CD4-positive, alpha-beta T cell (primary cell): ENCODE data around the gene JADE3. TPM values are rescaled to one million over a fixed set of nuclear protein-coding genes. Genes with fewer than 3 reads are reported as not detected.

Experiments used
- ATAC-seq: fragments of 200-7000 bp; cut with Tn5 transposase; one replicate; pipeline ENCODE4 v1.10.0; 2022; ENCODE audit warnings: mild to moderate bottlenecking; ENCODE audit not compliant: poor library complexity
- CTCF ChIA-PET: fragments of 350-600 bp; sonication (Branson Sonifier 250); formaldehyde crosslinking; loops from one replicate; lab custom pipeline; 2021; ENCODE audit warnings: antibody characterized with exemption, inconsistent platforms; lab: Charles Lee
- POLR2A ChIA-PET: fragments of 350-600 bp; sonication (Branson Sonifier 250); formaldehyde crosslinking; loops from one replicate; lab custom pipeline; 2021; ENCODE audit warnings: antibody characterized with exemption, inconsistent platforms; lab: Charles Lee
- DNase-seq, 14 experiments: peaks; one replicate each; pipeline ENCODE4 v3.0.0-alpha.2; 2013 to 2020; ENCODE audit warnings: mixed read lengths in 2 of 14
- H3K27ac ChIP-seq, 2 donors: one replicate each; pipeline versions ENCODE4 v1.5.1 to v1.7.0; 2013; ENCODE audit warnings: low read length in 2 of 2, low read depth in 1 of 2, mild to moderate bottlenecking in 1 of 2
- H3K27me3 ChIP-seq, 2 experiments: 1 replicate in 1 of 2; 2 replicates in 1 of 2; pipeline versions ENCODE4 v1.6.1 to v1.7.0; 2013; ENCODE audit warnings: low read length in 2 of 2, control low read depth in 1 of 2, mild to moderate bottlenecking in 1 of 2, moderate library complexity in 1 of 2; ENCODE audit not compliant: insufficient read depth in 2 of 2, control insufficient read depth in 1 of 2
- H3K36me3 ChIP-seq: one replicate; pipeline ENCODE4 v1.6.1; 2013; ENCODE audit warnings: low read length, control low read depth; ENCODE audit not compliant: insufficient read depth
- H3K4me1 ChIP-seq: one replicate; pipeline ENCODE4 v1.6.1; 2013; ENCODE audit warnings: low read length, control low read depth; ENCODE audit not compliant: insufficient read depth
- H3K4me3 ChIP-seq: one replicate; pipeline ENCODE4 v1.5.1; 2013; ENCODE audit warnings: mild to moderate bottlenecking, low read length, moderate library complexity
- H3K9me3 ChIP-seq, 2 experiments: 1 replicate in 1 of 2; 2 replicates in 1 of 2; pipeline versions ENCODE4 v1.6.1 to v1.7.0; 2013; ENCODE audit warnings: low read length in 2 of 2, mild to moderate bottlenecking in 2 of 2, control low read depth in 1 of 2, moderate library complexity in 1 of 2; ENCODE audit not compliant: control insufficient read depth in 1 of 2, insufficient read depth in 1 of 2
- H3K27ac Mint-ChIP-seq: one replicate; pipeline ENCODE4 v1.8.0; 2020; ENCODE audit warnings: mixed read lengths
- H3K27me3 Mint-ChIP-seq: one replicate; pipeline ENCODE4 v1.8.0; 2021; ENCODE audit warnings: mixed read lengths
- H3K36me3 Mint-ChIP-seq: one replicate; pipeline ENCODE4 v1.8.0; 2021; ENCODE audit warnings: low read depth, mixed read lengths
- H3K4me1 Mint-ChIP-seq: one replicate; pipeline ENCODE4 v1.8.0; 2021; ENCODE audit warnings: low read depth, mixed read lengths
- H3K4me3 Mint-ChIP-seq: one replicate; pipeline ENCODE4 v1.8.0; 2020; ENCODE audit warnings: mild to moderate bottlenecking, mixed read lengths
- H3K9me3 Mint-ChIP-seq: one replicate; pipeline ENCODE4 v1.8.0; 2020; ENCODE audit warnings: mixed read lengths
- intact Hi-C, 2 experiments: fragments of 100-400 bp; cut with DNase I in 1 of 2; cut with micrococcal nuclease in 1 of 2; formaldehyde crosslinking; loops; one replicate each; pipeline versions ENCODE4 v1.15.1 to v1.9.0; 2023 to 2025; cut with DNase I, micrococcal nuclease
- total RNA-seq, 174 experiments: library from RNA in 2 of 174; stranded (reverse) in 2 of 174; gene quantifications; one replicate each; pipeline ENCODE4 v1.2.3 and lab custom pipeline; 2021 to 2026
- TF ChIP-seq, protein P1 (sequence below): fragments of 200-600 bp; IDR thresholded peaks from one replicate; pipeline ENCODE4 v1.8.0; 2022; ENCODE audit warnings: antibody characterized with exemption, mild to moderate bottlenecking

The JADE3 gene
- total RNA-seq, 2 experiments from 2014 or later = 0.05 to 0.20 TPM

DNA sequence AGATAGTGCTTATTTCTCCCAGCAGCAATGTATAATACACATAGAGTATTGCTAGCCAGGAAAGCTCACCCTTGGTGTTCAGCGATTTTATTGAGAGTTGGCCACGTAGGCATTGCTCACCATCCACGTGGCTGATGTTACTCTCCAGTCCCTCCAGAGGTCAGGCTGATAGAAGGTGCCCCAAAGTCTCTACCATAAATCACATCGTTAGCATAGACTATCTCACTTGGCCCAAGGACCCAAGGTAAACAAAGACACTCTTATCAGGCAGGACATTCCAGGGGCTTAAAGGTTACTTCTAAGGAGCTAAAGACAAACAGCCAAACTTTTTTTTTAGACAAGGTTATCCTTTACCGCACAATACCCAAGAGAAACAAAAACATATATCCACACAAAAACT, 135.8 kb downstream of the JADE3 start:
- TF ChIP-seq, protein P1, sequence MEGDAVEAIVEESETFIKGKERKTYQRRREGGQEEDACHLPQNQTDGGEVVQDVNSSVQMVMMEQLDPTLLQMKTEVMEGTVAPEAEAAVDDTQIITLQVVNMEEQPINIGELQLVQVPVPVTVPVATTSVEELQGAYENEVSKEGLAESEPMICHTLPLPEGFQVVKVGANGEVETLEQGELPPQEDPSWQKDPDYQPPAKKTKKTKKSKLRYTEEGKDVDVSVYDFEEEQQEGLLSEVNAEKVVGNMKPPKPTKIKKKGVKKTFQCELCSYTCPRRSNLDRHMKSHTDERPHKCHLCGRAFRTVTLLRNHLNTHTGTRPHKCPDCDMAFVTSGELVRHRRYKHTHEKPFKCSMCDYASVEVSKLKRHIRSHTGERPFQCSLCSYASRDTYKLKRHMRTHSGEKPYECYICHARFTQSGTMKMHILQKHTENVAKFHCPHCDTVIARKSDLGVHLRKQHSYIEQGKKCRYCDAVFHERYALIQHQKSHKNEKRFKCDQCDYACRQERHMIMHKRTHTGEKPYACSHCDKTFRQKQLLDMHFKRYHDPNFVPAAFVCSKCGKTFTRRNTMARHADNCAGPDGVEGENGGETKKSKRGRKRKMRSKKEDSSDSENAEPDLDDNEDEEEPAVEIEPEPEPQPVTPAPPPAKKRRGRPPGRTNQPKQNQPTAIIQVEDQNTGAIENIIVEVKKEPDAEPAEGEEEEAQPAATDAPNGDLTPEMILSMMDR = no peak
- no peak for DNase-seq
- Histone ChIP-seq H3K4me3 (no peak overlapping the region), H3K4me1 (no peaks in the 10 kb centered on the region), H3K27ac (no peak overlapping the region), H3K36me3 (no peaks in the 10 kb centered on the region), H3K27me3 (no peaks in the 10 kb centered on the region), H3K9me3 (no peaks in the 10 kb centered on the region)
- no peaks in the 10 kb centered on the region for H3K27me3 Mint-ChIP-seq
- no peaks in the 10 kb centered on the region for H3K36me3 Mint-ChIP-seq
- ChIA-PET POLR2A (no interaction called here), CTCF (no interaction called here)
- intact Hi-C loops = no loop called here
- no peak for ATAC-seq
- no peak overlapping the region for H3K4me3 Mint-ChIP-seq
- no peaks in the 10 kb centered on the region for H3K9me3 Mint-ChIP-seq
- no peak overlapping the region for H3K27ac Mint-ChIP-seq
- no peaks in the 10 kb centered on the region for H3K4me1 Mint-ChIP-seq

DNA sequence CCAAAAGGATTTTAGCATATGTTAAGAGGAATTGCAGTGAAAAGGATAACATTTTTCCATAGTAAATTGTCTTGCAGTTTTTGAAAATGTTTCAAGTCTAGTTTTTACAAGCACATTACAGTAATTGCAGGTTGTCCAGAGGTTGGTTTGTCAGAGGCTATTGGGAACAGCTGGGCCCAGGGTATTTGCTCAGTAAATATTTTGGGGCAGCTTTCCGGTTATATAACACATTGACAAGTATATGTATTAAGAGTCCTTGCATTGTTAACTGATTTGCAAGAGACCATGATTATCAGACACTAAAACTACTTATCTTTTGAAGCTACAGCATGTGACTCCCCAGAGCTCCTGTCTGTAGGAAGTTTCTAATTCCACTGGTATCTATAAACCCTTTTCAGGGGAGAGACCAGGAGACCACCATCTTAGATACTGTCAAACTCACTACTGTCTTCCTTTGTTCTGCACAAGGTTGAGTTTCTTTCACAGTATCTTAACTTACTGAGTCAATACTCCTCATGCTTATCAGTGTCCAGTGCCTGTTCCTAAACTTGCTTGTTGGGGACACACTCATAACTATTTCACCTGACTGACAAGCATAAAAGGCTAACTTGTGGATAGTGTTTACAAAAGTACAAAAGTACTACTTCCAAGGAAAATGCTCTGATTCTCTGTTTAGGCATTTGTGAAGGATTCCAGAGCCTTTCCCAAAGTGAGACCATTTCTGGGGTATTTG, 147.1 kb downstream of the JADE3 start:
- Mint-ChIP-seq H3K9me3 (no peaks in the 10 kb centered on the region), H3K36me3 (no peaks in the 10 kb centered on the region), H3K27me3 (no peaks in the 10 kb centered on the region), H3K27ac (no peak overlapping the region), H3K4me3 (no peak overlapping the region), H3K4me1 (no peaks in the 10 kb centered on the region)
- ChIA-PET POLR2A (no interaction called here), CTCF (interaction anchor here (0.6 to 0.8 kb wide), 2 partner anchors 43 to 464 kb away, joined by 3 to 5 read pairs; no protein-coding TSS in a partner anchor)
- Histone ChIP-seq H3K27me3 (peaks cover 0 to 4% of the 10 kb centered on the region in 2 experiments), H3K36me3 (no peaks in the 10 kb centered on the region), H3K9me3 (no peaks in the 10 kb centered on the region), H3K4me3 (no peak overlapping the region), H3K27ac (no peak overlapping the region), H3K4me1 (no peaks in the 10 kb centered on the region)
- ATAC-seq (no peak), DNase-seq (no peak)
- intact Hi-C loops = no loop called here
- TF ChIP-seq, protein P1 = no peak

DNA sequence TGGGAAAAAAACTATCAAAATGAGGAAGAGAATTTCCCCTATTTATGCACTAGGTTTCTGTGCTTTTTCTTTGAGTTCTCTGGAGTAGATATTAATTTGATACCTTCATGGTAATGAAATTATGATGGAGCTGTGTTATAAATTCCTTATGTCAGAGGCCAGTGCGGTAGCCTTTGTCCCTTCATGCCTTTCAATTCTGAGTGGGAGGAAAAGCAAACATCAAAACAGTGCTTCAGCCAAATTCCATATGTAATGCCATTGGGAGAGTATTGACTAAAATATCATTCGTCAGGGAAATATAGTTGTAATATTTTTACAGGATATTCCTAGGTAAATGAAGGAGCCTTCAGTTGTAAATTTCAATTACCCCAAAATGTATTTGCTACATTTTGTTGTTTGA, 148.5 kb downstream of the JADE3 start:
- ATAC-seq (no peak), DNase-seq (no peak)
- Mint-ChIP-seq H3K4me3 (no peak overlapping the region), H3K9me3 (no peaks in the 10 kb centered on the region), H3K27me3 (no peaks in the 10 kb centered on the region), H3K36me3 (no peaks in the 10 kb centered on the region), H3K4me1 (no peaks in the 10 kb centered on the region), H3K27ac (no peak overlapping the region)
- ChIA-PET POLR2A (no interaction called here), CTCF (no interaction called here)
- Histone ChIP-seq H3K9me3 (no peaks in the 10 kb centered on the region), H3K27me3 (peaks cover 0 to 4% of the 10 kb centered on the region in 2 experiments), H3K36me3 (no peaks in the 10 kb centered on the region), H3K4me1 (no peaks in the 10 kb centered on the region), H3K27ac (no peak overlapping the region), H3K4me3 (no peak overlapping the region)
- TF ChIP-seq, protein P1 = no peak
- intact Hi-C loops = no loop called here
